Uterus (tissue), 2 donors: ENCODE results near the gene TMEM252.

Experiments
- POLR2A ChIP-seq, 2 donors: fragments of 450-650 bp; IDR thresholded peaks; one replicate each; pipeline ENCODE4 v1.6.1; 2016; ENCODE audit warnings: antibody characterized with exemption in 2 of 2, mild to moderate bottlenecking in 1 of 2, moderate library complexity in 1 of 2
- TF ChIP-seq, protein P1 (sequence below), 4 experiments: fragments of 200-600 bp in 2 of 4; fragments of 450-650 bp in 2 of 4; sonication (generic) in 2 of 4; IDR thresholded peaks; one replicate each; pipeline ENCODE4 v1.5.1; 2016 to 2019; ENCODE audit warnings: antibody characterized with exemption in 4 of 4, mild to moderate bottlenecking in 2 of 4, moderate library complexity in 1 of 4

DNA sequence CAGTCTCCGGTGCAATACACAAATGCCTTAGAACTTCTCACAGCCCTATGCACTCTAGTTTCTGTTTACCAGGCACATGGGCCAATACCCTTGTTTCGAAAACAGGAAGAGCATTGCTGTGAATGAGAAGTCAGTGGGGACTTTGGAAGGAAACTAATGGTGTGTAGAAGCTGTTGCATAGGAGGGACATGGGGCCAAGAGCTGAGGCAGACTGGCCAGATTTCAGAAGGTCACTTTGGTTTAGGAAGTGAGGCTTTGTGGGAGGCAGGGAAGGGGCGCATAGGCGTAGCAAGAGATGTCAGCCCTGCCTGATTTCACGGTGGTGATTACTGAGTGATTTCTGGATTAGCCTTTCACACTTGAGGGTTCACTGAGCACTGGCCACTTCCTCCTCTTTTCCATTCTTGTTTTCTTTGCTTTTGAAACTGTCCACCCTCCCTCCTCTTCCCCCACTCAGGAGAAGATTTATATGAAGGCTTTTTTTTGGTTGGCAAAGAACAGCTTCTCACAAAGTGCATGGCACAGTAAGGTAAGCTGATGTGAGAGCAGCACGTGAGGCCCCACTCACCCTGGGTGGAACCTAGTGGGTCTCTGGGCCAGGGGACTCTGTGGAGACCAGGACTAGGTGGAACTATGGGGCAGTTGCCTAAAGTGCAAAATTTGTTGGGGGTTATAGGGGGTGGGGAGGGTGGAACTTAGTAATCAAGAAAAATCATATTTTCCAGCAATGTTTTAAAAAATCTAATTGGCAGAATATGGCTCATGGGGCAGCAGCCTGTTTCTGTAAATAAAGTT, 6.1 kb upstream of the TMEM252 start:
- no peak for TF ChIP-seq POLR2A (IDR thresholded peaks at IDR 0.05)
- TF ChIP-seq, protein P1, sequence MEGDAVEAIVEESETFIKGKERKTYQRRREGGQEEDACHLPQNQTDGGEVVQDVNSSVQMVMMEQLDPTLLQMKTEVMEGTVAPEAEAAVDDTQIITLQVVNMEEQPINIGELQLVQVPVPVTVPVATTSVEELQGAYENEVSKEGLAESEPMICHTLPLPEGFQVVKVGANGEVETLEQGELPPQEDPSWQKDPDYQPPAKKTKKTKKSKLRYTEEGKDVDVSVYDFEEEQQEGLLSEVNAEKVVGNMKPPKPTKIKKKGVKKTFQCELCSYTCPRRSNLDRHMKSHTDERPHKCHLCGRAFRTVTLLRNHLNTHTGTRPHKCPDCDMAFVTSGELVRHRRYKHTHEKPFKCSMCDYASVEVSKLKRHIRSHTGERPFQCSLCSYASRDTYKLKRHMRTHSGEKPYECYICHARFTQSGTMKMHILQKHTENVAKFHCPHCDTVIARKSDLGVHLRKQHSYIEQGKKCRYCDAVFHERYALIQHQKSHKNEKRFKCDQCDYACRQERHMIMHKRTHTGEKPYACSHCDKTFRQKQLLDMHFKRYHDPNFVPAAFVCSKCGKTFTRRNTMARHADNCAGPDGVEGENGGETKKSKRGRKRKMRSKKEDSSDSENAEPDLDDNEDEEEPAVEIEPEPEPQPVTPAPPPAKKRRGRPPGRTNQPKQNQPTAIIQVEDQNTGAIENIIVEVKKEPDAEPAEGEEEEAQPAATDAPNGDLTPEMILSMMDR (IDR thresholded peaks at IDR 0.05), result no peak
